Mesendoderm (in vitro differentiated cells): Measurements from ENCODE around the gene MAP1B.
A peak's percentile ranks its signal among the peaks of the same experiment; 100 is the strongest.

Experiments used
- DNase-seq: peaks from one replicate; pipeline ENCODE4 v3.0.0; 2013
- H2AK5ac ChIP-seq: 2 replicates; pipeline ENCODE4 v1.6.1; 2013; ENCODE audit warnings: low read length, inconsistent platforms
- H2BK120ac ChIP-seq: 2 replicates; pipeline ENCODE4 v1.6.1; 2013; ENCODE audit warnings: low read depth, mild to moderate bottlenecking, low read length, moderate library complexity, mixed read lengths
- H2BK15ac ChIP-seq: replicated peaks from 2 replicates; pipeline ENCODE4 v1.6.1; 2013; ENCODE audit warnings: low read depth, mild to moderate bottlenecking, moderate library complexity
- H2BK5ac ChIP-seq: 2 replicates; pipeline ENCODE4 v1.6.1; 2013; ENCODE audit warnings: low read length, inconsistent platforms
- H3K18ac ChIP-seq: 2 replicates; pipeline ENCODE4 v1.6.1; 2013; ENCODE audit warnings: mild to moderate bottlenecking, low read length, mixed read lengths
- H3K23ac ChIP-seq: one replicate; pipeline ENCODE4 v1.6.1; 2013; ENCODE audit warnings: low read length
- H3K27ac ChIP-seq: 2 replicates; pipeline ENCODE4 v1.5.1; 2013; ENCODE audit warnings: low read depth, mild to moderate bottlenecking, inconsistent platforms, low read length, moderate library complexity
- H3K27me3 ChIP-seq: 2 replicates; pipeline ENCODE4 v1.6.1; 2013; ENCODE audit warnings: low read length, control low read depth, mild to moderate bottlenecking, inconsistent platforms; ENCODE audit not compliant: insufficient read depth, poor library complexity
- H3K36me3 ChIP-seq: 2 replicates; pipeline ENCODE4 v1.6.1; 2013; ENCODE audit warnings: low read length, inconsistent platforms; ENCODE audit not compliant: control insufficient read depth, insufficient read depth
- H3K4ac ChIP-seq: one replicate; pipeline ENCODE4 v1.6.1; 2013; ENCODE audit warnings: low read depth, mild to moderate bottlenecking, low read length, moderate library complexity
- H3K4me1 ChIP-seq: 2 replicates; pipeline ENCODE4 v1.6.1; 2013; ENCODE audit warnings: low read depth, low read length, inconsistent platforms; ENCODE audit not compliant: control insufficient read depth
- H3K4me2 ChIP-seq: 2 replicates; pipeline ENCODE4 v1.6.1; 2013; ENCODE audit warnings: low read length
- H3K4me3 ChIP-seq: 2 replicates; pipeline ENCODE4 v1.5.1; 2013; ENCODE audit warnings: mild to moderate bottlenecking, low read length
- H3K56ac ChIP-seq: one replicate; pipeline ENCODE4 v1.6.1; 2013; ENCODE audit warnings: low read length
- H3K79me1 ChIP-seq: 2 replicates; pipeline ENCODE4 v1.6.1; 2013; ENCODE audit warnings: low read length, inconsistent platforms
- H3K79me2 ChIP-seq: 2 replicates; pipeline ENCODE4 v1.6.1; 2013; ENCODE audit warnings: mild to moderate bottlenecking, low read length; ENCODE audit not compliant: control insufficient read depth, insufficient read depth
- H3K9ac ChIP-seq: 2 replicates; pipeline ENCODE4 v1.6.1; 2013; ENCODE audit warnings: low read length, inconsistent platforms
- H4K5ac ChIP-seq: one replicate; pipeline ENCODE4 v1.6.1; 2013; ENCODE audit warnings: low read length
- H4K8ac ChIP-seq: one replicate; pipeline ENCODE4 v1.6.1; 2013; ENCODE audit warnings: low read depth, mild to moderate bottlenecking, control low read depth, low read length, moderate library complexity
- WGBS: extraction: QIAGEN DNeasy Blood & Tissue Kit; methylation state at CpG from one replicate; pipeline ENCODE4 v1.1.7; 2013; ENCODE audit warnings: low lambda C conversion rate, missing lambda C conversion rate; ENCODE audit not compliant: insufficient coverage; ENCODE audit errors: extremely low coverage; 5-methylcytosine and 5-hydroxymethylcytosine counted together

The MAP1B gene

DNA sequence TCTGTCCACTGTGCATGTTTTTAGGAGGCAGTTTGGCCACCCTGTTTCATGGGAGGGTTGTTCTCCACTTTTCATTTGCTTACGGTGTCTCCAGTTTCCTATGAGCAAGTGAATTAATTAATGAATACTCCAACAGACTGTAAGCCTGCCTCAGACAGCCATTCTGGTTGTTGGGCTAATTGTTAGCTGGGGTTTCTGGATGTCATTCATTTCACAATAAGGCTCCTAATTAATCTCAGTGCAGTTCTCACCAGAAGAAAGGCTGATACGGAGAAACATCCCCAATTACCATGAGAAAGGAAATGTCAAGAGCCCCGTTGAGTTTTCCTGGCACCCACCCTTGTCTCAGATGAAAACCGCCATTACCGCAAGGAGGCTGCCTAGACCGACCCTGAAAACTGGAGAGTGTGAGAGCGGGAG, 75.8 kb downstream of the MAP1B start:
- WGBS = no CpG with 5 or more reads among the region's 7 CpGs

DNA sequence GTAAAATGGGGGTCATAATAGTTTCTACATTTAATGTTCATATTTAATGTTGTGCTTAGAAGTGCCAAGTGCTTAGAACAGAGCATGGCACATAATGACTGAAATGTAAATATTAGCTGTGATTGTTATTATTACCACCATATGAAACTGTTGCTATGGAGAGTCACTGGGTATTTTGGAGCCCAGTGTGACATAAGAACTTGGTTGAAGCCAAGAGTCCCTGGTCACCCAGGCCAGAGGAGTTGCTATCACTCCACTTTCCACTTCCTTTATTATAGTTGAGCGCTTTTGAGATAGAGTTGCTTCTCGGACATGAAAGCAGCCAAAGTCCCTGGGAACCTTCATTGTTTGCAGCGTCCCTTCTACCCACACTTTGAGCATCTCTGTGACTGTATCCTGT, 77.1 kb downstream of the MAP1B start:
- no peak overlapping the region for H3K56ac ChIP-seq
- H2BK5ac ChIP-seq = no peak overlapping the region
- no peak overlapping the region for H3K23ac ChIP-seq
- H3K4me3 ChIP-seq = no peak overlapping the region
- no peaks in the 10 kb centered on the region for H3K27me3 ChIP-seq
- H3K4ac ChIP-seq = no peak overlapping the region
- no peak overlapping the region for H3K4me2 ChIP-seq
- H2AK5ac ChIP-seq = no peak overlapping the region
- no peak overlapping the region for H3K18ac ChIP-seq
- peaks cover 21% of the 10 kb centered on the region for H3K79me1 ChIP-seq
- no peak for DNase-seq
- H4K5ac ChIP-seq = no peak overlapping the region
- WGBS = no CpG with 5 or more reads among the region's 3 CpGs
- H2BK15ac ChIP-seq = no peak overlapping the region
- H3K79me2 ChIP-seq = no peaks in the 10 kb centered on the region
- H2BK120ac ChIP-seq = no peak overlapping the region
- H3K9ac ChIP-seq = no peak overlapping the region
- H4K8ac ChIP-seq = no peak overlapping the region
- H3K27ac ChIP-seq = no peak overlapping the region
- no peaks in the 10 kb centered on the region for H3K4me1 ChIP-seq
- H3K36me3 ChIP-seq = peaks cover 9% of the 10 kb centered on the region

More for the DNA sequence above, 75.8 kb downstream of the MAP1B start:
- no peak overlapping the region for H3K4ac ChIP-seq
- H3K27ac ChIP-seq = no peak overlapping the region
- peaks cover 21% of the 10 kb centered on the region for H3K79me1 ChIP-seq
- H2BK5ac ChIP-seq = no peak overlapping the region
- H2AK5ac ChIP-seq = no peak overlapping the region
- no peak overlapping the region for H4K5ac ChIP-seq
- H3K4me2 ChIP-seq = no peak overlapping the region
- no peak for DNase-seq
- H3K18ac ChIP-seq = no peak overlapping the region
- H3K4me3 ChIP-seq = no peak overlapping the region
- H2BK120ac ChIP-seq = no peak overlapping the region
- no peak overlapping the region for H3K9ac ChIP-seq
- H3K36me3 ChIP-seq = peaks cover 8% of the 10 kb centered on the region
- H3K27me3 ChIP-seq = no peaks in the 10 kb centered on the region
- peak overlapping the region; percentile 7 for H3K56ac ChIP-seq
- H3K79me2 ChIP-seq = no peaks in the 10 kb centered on the region
- H3K4me1 ChIP-seq = no peaks in the 10 kb centered on the region
- peak overlapping the region; percentile 24 for H3K23ac ChIP-seq
- H4K8ac ChIP-seq = no peak overlapping the region
- H2BK15ac ChIP-seq = no peak overlapping the region

DNA sequence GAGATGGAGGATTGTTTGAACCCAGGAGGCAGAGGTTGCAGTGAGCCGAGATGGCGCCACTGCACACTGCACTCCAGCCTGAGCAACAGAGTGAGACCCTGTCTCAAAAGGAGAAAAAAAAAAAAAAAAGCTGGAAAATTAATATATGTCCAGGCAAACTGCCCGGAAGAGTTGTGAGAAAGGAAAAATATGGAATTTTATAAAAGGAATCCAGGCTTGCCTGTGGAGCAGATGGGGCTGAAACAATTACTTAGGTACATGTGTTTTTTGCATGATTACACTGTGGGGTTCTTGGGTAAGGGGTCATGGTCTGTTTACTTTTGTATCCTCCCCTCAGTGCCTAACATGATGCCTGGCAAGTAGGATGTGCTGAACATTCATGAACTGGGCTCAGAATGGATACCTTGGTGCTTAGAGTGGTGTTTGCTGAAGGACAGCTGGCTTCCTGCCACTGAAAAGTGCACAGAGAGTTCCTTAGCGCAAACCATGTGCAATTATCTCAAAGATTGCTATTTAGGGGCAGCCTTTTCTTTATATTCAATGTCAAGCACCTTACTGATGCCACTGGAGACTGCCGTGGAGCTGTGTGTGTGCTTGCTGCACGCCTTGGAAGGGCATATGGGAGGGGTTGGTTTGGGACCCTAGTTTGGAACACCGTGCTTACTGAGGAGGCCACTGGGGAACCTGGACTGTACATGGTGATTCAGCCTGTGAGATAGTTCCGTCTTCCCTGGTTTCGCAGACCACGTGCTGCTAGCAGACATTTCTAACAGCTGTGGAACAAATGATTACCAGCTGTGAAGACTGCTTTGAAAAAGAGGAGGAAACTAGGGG, 78.4 kb downstream of the MAP1B start:
- Histone ChIP-seq H3K27me3 (no peaks in the 10 kb centered on the region), H3K27ac (no peak overlapping the region), H3K36me3 (peaks cover 9% of the 10 kb centered on the region), H2BK5ac (no peak overlapping the region), H3K79me2 (no peaks in the 10 kb centered on the region), H3K23ac (no peak overlapping the region), H3K4me1 (no peaks in the 10 kb centered on the region), H4K5ac (no peak overlapping the region), H3K18ac (no peak overlapping the region), H3K4ac (no peak overlapping the region), H3K56ac (no peak overlapping the region), H2BK120ac (no peak overlapping the region), H3K4me3 (no peak overlapping the region), H2BK15ac (no peak overlapping the region), H3K79me1 (peaks cover 15% of the 10 kb centered on the region), H2AK5ac (no peak overlapping the region), H3K9ac (no peak overlapping the region), H3K4me2 (no peak overlapping the region), H4K8ac (no peak overlapping the region)
- DNase-seq = no peak
- no CpG with 5 or more reads among the region's 10 CpGs for WGBS

DNA sequence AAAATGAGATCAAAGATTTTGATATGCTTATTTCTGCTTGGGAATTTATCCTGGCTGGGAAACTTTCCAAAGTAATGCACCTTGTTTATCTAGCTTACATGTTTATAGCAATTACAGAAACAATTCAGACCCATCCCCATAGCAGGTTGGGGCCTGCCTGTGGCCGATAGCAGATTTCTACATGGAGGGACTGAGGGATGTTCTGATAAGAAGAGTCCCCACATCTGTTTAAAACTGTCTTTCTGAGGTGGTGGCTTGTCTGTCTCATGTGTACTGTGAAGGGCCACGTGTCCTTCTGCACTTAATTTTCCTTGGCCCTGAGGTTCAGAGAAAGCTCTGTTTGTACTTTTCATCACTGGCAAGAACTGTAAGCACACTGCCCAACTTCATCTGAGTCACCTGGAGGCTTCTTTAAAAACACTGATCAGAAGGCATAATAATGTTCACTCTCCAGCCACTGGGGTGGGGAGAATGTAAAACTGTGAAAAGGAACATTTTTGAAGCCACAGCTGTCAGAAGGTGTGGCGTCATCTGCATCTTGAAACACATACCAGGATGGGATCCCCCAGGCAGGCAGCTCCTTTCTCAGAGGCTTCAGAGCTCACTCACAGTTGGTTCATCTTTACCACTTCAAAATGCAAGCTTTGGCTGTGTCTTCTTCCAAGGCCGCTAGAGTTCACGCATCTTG, 80.3 kb downstream of the MAP1B start:
- Histone ChIP-seq H3K23ac (no peak overlapping the region), H3K27me3 (no peaks in the 10 kb centered on the region), H3K27ac (no peak overlapping the region), H3K56ac (no peak overlapping the region), H4K8ac (no peak overlapping the region), H2BK15ac (no peak overlapping the region), H2BK120ac (no peak overlapping the region), H2AK5ac (no peak overlapping the region), H4K5ac (no peak overlapping the region), H3K79me2 (no peaks in the 10 kb centered on the region), H3K36me3 (peaks cover 9% of the 10 kb centered on the region), H3K18ac (no peak overlapping the region), H3K4ac (no peak overlapping the region), H3K4me2 (no peak overlapping the region), H2BK5ac (no peak overlapping the region), H3K4me3 (no peak overlapping the region), H3K4me1 (no peaks in the 10 kb centered on the region), H3K9ac (no peak overlapping the region), H3K79me1 (peaks cover 11% of the 10 kb centered on the region)
- no CpG with 5 or more reads among the region's 5 CpGs for WGBS
- no peak for DNase-seq

DNA sequence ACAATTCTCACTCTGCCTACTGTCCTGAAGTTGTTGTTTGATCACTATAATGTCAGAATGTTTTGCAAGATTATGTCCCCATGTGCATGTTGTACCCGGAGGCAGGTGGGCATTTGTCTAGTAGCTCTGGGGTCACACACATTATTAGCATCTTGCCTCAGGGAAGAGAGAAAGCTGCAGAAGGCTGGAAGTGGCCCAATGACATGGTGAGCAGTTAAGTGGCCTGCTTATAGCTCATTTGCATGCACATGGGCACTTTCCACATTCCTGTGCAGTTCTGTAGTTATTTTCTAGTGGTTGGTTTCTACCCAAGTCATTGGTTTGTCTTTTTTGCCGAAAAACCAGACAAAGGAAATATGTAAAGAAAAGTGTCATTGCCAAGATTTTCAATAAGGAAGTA, 80.9 kb downstream of the MAP1B start:
- no peak overlapping the region for H3K4ac ChIP-seq
- H2AK5ac ChIP-seq = no peak overlapping the region
- H3K23ac ChIP-seq = no peak overlapping the region
- no peaks in the 10 kb centered on the region for H3K27me3 ChIP-seq
- H3K4me1 ChIP-seq = no peaks in the 10 kb centered on the region
- peaks cover 7% of the 10 kb centered on the region for H3K36me3 ChIP-seq
- H3K79me1 ChIP-seq = peaks cover 7% of the 10 kb centered on the region
- no CpG with 5 or more reads among the region's 2 CpGs for WGBS
- H2BK5ac ChIP-seq = no peak overlapping the region
- no peak overlapping the region for H4K8ac ChIP-seq
- no peak overlapping the region for H3K56ac ChIP-seq
- no peak overlapping the region for H2BK15ac ChIP-seq
- no peaks in the 10 kb centered on the region for H3K79me2 ChIP-seq
- H3K27ac ChIP-seq = no peak overlapping the region
- no peak overlapping the region for H3K4me2 ChIP-seq
- no peak overlapping the region for H3K9ac ChIP-seq
- no peak for DNase-seq
- no peak overlapping the region for H2BK120ac ChIP-seq
- H4K5ac ChIP-seq = no peak overlapping the region
- H3K4me3 ChIP-seq = no peak overlapping the region
- no peak overlapping the region for H3K18ac ChIP-seq
